ES-I3 (cell line): ENCODE data around the gene ZCWPW1.
"Not testable (repeated sequence)": the region's sequence is repeated elsewhere in the genome, so short reads cannot be mapped to it uniquely, and the experiment has no call there.

Experiments
- H3K36me3 ChIP-seq: 2 replicates; pipeline ENCODE4 v1.6.1; 2013; ENCODE audit warnings: mild to moderate bottlenecking, low read length, control low read depth, moderate library complexity; ENCODE audit not compliant: insufficient read depth
- H3K4me1 ChIP-seq: 2 replicates; pipeline ENCODE4 v1.6.1; 2013; ENCODE audit warnings: mild to moderate bottlenecking, control low read depth, low read length; ENCODE audit not compliant: insufficient read depth
- H3K9ac ChIP-seq: 2 replicates; pipeline ENCODE4 v1.6.1; 2013; ENCODE audit warnings: low read depth, mild to moderate bottlenecking, low read length, moderate library complexity
- H3K9me3 ChIP-seq: 2 replicates; pipeline ENCODE4 v1.6.1; 2013; ENCODE audit warnings: mild to moderate bottlenecking, low read length, moderate library complexity; ENCODE audit not compliant: control insufficient read depth, insufficient read depth

The ZCWPW1 gene

DNA sequence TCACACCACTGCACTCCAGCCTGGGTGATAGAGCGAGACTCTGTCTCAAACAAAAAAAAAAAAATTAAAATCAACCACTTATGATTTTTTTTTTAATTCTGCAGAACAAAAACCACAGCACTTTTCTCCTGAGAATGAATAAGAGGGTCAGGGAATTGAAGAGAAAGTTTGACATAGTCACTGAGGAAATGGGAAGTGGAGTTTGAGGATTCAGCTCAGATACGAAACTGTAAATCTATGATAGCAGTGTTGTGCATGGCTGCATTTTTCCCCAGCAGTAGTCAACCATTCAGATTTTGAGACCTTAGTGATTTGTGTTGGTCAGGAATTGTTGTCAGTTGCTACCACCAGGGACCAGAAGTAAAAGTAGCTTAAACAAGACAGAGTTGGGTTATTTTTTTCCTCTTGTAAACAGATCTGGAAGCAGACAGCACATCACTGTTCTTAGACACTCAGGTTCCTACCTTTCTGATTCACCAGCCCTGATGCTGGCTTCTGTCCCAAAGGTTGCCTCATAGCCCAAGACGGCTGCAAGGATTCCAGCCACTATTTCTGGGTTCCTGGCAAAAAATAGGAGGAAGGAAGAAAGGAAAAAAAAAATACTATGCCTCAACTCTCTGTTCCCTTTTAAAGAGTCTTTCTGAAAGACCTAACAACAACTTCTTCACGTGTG, 35.1 kb downstream of the ZCWPW1 start:
- Histone ChIP-seq H3K36me3 (no peaks in the 10 kb centered on the region), H3K9me3 (no peaks in the 10 kb centered on the region), H3K4me1 (peaks cover 22% of the 10 kb centered on the region)

DNA sequence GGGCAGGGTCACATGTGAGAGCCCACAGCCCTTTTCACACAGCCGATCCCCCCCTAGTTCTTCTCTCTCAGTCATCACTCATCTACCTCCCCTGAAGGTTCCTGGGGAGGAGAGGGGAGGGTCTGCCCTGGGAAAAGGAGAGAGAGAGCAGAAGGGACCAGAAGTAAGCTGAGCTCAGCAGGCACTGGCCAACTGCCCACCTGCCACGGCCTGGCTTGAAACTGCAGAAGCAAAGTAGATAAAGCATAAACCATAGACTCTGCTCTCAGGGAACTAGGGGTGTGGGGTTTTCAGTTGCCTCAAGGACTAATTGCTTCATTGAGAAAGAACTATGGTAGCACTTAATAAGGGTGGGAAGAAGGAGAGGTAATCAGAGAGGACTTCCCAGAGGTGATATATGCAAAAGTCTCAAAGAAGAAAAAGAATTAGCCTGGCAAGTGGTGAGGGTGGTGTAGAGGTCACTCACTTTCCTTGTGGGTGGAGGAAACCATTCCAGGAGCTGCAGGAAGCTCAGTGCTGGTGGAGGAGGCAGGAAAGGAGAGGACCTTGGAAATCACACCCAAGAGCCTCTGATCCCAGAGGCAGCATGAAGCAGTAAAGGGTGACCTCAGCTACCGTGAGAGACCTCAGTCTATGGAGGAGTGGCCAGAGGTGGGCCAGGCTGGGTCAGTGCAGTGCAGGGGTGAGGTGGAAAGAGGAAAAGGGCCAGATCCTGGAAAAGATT, 38.1 kb downstream of the ZCWPW1 start:
- Histone ChIP-seq H3K36me3 (no peaks in the 10 kb centered on the region), H3K9me3 (no peaks in the 10 kb centered on the region), H3K4me1 (peaks cover 13% of the 10 kb centered on the region), H3K9ac (no peak overlapping the region)

More for the DNA sequence above, 35.1 kb downstream of the ZCWPW1 start:
- no peak overlapping the region for H3K9ac ChIP-seq

- H3K9ac ChIP-seq: no peak overlapping the region
- no peaks in the 10 kb centered on the region for H3K9me3 ChIP-seq
- H3K36me3 ChIP-seq: no peaks in the 10 kb centered on the region
- H3K4me1 ChIP-seq: peaks cover 13% of the 10 kb centered on the region
These were observed 38.9 kb downstream of the ZCWPW1 start for GRCh38 chr7:100389437-100390088.

- no peaks in the 10 kb centered on the region for H3K36me3 ChIP-seq
- no peaks in the 10 kb centered on the region for H3K9me3 ChIP-seq
- H3K9ac ChIP-seq: no peak overlapping the region
These were observed 40.8 kb downstream of the ZCWPW1 start for GRCh38 chr7:100387695-100388094.

GRCh38 chr7:100386940-100387339, 41.6 kb downstream of the ZCWPW1 start:
- Histone ChIP-seq H3K4me1 (peaks cover 13% of the 10 kb centered on the region), H3K9ac (no peak overlapping the region), H3K36me3 (no peaks in the 10 kb centered on the region), H3K9me3 (no peaks in the 10 kb centered on the region)

More at GRCh38 chr7:100387695-100388094, 40.8 kb downstream of the ZCWPW1 start:
- peaks cover 13% of the 10 kb centered on the region for H3K4me1 ChIP-seq

GRCh38 chr7:100384628-100385294, 43.7 kb downstream of the ZCWPW1 start:
- H3K4me1 ChIP-seq: peaks cover 3% of the 10 kb centered on the region; the same call in 1 of the 2 replicates
- no peaks in the 10 kb centered on the region for H3K9me3 ChIP-seq
- H3K36me3 ChIP-seq: no peaks in the 10 kb centered on the region
- no peak overlapping the region for H3K9ac ChIP-seq

- not testable (repeated sequence) for H3K36me3 ChIP-seq, H3K9me3 ChIP-seq, H3K4me1 ChIP-seq
- H3K9ac ChIP-seq: peak overlapping the region; percentile 28; the same call in 1 of the 2 replicates
These were observed 46.2 kb downstream of the ZCWPW1 start for GRCh38 chr7:100382234-100382853.

DNA sequence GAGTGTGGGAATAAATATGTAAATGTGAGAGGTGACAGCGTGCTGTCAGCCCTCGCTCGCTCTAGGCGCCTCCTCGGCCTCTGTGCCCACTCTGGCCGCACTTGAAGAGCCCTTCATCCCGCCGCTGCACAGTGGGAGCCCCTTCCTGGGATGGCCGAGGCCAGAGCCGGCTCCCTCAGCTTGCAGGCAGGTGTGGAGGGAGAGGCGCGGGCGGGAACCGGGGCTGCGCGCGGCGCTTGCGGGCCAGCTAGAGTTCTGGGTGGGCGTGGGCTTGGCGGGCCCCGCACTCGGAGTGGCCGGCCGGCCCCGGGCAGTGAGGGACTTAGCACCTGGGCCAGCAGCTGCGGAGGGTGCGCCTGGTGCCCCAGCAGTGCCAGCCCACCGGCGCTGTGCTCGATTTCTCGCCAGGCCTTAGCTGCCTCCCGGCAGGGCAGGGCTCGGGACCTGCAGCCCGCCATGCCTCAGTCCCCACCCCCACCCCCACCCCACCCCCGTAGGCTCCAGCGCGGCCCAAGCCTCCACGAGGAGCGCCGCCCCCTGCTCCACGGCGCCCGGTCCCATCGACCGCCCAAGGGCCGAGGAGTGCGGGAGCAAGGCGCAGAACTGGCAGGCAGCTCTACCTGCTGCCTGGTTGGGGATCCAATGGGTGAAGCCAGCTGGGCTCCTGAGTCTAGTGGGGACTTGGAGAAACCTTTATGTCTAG, 46.8 kb downstream of the ZCWPW1 start:
- H3K9ac ChIP-seq: peak overlapping the region; percentile 28; the same call in 1 of the 2 replicates
- not testable (repeated sequence) for H3K4me1 ChIP-seq, H3K9me3 ChIP-seq, H3K36me3 ChIP-seq

GRCh38 chr7:100380196-100380595, 48.3 kb downstream of the ZCWPW1 start:
- H3K4me1 ChIP-seq: no peaks in the 10 kb centered on the region
- no peak overlapping the region for H3K9ac ChIP-seq
- no peaks in the 10 kb centered on the region for H3K36me3 ChIP-seq
- H3K9me3 ChIP-seq: no peaks in the 10 kb centered on the region

GRCh38 chr7:100378114-100378755, 50.3 kb downstream of the ZCWPW1 start:
- no peaks in the 10 kb centered on the region for H3K36me3 ChIP-seq
- H3K9ac ChIP-seq: no peak overlapping the region
- no peaks in the 10 kb centered on the region for H3K9me3 ChIP-seq
- no peaks in the 10 kb centered on the region; the same call in 1 of the 2 replicates for H3K4me1 ChIP-seq

GRCh38 chr7:100376066-100376465, 52.4 kb downstream of the ZCWPW1 start:
- Histone ChIP-seq H3K36me3 (no peaks in the 10 kb centered on the region; the same call in 1 of the 2 replicates), H3K9ac (no peak overlapping the region), H3K4me1 (peaks cover 5% of the 10 kb centered on the region; the same call in 1 of the 2 replicates), H3K9me3 (no peaks in the 10 kb centered on the region)

- peaks cover 10% of the 10 kb centered on the region; the same call in 1 of the 2 replicates for H3K4me1 ChIP-seq
These were observed 53.9 kb downstream of the ZCWPW1 start for GRCh38 chr7:100374601-100375000.

More at GRCh38 chr7:100374601-100375000, 53.9 kb downstream of the ZCWPW1 start:
- Histone ChIP-seq H3K9me3 (no peaks in the 10 kb centered on the region), H3K9ac (no peak overlapping the region), H3K36me3 (no peaks in the 10 kb centered on the region; the same call in 1 of the 2 replicates)
